Stimulated activated CD8-positive, alpha-beta memory T cell treated with anti-CD3 and anti-CD28 coated beads, Interleukin-7, amount 100 ng/mL, for 1 hour (primary cell): ENCODE results near the gene ROBO1.

Experiments
- DNase-seq, 2 donors: peaks; one replicate each; pipeline ENCODE4 v3.0.0-alpha.2; 2020; ENCODE audit warnings: low read depth in 2 of 2

Gene ROBO1

DNA sequence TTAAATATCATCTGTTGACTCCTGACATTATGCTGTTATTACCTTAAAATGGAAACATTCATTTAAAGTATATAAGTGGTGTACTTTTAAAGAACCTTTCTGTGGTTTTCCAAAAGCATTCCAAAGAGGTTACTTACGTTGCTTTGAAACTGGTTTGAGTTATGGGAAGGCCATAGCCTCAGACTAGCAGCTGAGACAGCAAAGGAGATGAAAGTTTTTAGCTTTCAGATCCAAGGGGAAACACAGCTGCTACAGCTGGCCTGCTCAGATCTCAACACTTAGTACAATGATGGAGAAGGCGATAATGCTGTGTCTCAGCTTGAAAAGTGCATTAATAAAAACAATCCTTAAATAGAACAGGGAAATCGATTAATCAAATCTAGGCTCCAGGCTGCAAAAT lies 921.1 kb downstream of the ROBO1 start:
- no peak for DNase-seq

GRCh38 chr3:78845605-78846004 lies 922.2 kb downstream of the ROBO1 start:
- DNase-seq = no peak

- DNase-seq = no peak
These were observed 923.5 kb downstream of the ROBO1 start for GRCh38 chr3:78844307-78844706.

- no peak for DNase-seq
These were observed 928.1 kb downstream of the ROBO1 start for GRCh38 chr3:78839693-78840092.

DNA sequence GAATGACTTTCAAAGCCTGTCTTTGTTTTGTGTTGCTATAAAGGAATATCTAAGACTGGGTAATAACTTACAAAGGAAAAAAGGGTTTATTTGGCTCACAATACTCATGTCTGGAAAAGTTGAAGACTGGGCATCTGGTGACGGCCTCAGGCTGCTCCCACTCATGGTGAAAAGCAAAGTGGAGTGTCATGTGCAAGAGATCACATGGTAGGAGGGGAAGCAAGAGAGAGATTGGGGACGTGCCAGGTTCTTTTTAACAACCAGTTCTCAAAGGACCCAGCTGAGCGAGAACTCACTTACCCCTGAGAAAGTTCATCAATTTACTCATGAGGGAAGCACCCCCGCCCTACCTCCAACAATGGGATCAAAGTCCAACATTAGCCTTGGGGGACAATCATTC lies 929.4 kb downstream of the ROBO1 start:
- DNase-seq = no peak

GRCh38 chr3:78834910-78835309 lies 932.9 kb downstream of the ROBO1 start:
- DNase-seq = no peak

- no peak for DNase-seq
These were observed 935.0 kb downstream of the ROBO1 start for GRCh38 chr3:78832785-78833204.

DNA sequence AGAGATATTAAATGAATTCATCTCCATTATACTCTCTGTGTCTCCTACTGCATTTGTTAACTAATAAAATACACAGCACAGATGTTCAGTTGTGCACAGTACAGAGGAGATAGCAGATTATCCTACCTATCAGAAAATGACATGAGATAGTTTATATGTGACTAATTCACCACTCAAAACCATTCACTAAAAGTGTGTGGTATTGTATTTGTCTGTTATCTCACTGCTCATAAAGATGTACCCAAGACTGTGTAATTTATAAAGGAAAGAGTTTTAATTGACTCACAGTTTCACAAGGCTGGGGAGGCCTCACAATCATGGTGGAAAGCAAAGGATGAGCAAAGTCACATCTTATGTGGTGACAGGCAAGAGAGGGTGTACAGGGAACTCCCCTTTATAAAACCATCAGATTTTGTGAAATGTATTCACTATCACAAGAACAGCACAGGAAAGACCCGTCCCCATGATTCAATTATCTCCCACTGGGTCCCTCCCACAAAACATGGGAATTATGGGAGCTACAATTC lies 936.3 kb downstream of the ROBO1 start:
- no peak for DNase-seq

DNA sequence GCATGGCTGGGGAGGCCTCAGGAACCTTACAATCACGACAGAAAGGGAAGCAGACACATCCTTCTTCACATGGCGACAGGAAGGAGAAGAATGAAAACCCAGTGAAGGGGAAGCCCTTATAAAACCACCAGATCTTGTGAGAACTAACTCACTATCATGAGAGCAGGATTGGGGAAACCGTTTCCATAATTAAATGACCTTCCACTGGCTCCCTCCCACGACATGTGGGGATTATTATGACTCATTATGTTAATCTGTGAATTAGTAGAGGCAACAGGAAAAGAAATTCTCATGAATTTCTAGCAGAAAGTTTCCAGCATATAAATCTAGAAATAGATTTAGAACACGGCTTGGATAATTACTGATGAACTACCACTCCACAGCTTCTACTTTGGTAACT lies 937.3 kb downstream of the ROBO1 start:
- no peak for DNase-seq

GRCh38 chr3:78827618-78828017 lies 940.2 kb downstream of the ROBO1 start:
- DNase-seq = no peak

DNA sequence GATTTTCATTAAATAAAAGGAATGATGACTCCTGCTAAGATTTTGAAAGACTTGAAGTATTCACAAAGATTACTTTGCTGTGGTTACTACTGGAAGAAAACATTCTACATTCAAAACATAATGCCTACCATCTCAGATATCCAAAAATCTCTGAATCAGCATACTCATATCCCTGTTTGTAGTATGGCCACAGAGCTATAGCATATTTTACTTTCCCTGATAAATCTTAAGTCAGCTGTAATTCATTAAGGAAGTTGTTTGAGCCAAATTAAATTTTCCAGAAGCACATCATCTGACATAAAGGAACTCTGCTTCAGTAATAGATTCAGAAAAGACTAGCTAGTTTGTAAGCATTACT lies 942.0 kb downstream of the ROBO1 start:
- DNase-seq = no peak

DNA sequence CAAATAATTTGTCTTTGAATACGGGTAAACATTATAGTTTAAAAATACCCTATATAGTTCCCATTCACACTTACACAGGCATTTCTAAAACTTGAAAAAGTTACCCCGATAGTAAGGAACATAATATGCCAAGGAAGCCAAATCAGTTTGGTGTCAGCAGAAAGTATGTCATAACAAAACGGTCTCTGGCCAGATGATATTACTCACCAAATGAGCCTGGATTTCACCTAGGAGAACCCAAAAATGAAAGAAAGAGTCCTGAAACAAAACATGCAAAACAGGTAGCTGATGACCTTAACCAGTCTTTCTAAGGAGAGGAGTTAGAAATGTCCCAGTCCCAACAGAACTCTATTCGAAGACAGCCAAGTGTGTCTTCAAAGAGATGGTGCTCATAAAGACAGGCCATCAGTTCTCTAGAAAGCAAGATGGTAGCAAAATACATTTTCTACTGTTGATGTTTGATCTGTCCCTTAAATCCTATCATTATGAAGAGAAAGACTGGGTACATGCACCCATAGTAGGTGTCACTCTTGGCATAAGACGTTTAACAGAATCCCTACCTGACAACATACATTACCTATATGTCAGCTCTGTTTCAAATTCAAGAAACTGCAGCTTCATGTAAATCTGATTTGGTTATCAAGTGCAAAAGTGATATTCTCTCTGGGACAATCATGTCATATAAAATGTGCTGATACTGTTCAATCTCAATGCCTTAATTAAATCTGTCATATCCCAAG lies 942.5 kb downstream of the ROBO1 start:
- no peak for DNase-seq

GRCh38 chr3:78823859-78824258 lies 943.9 kb downstream of the ROBO1 start:
- DNase-seq = no peak

- DNase-seq = no peak
These were observed 944.4 kb downstream of the ROBO1 start for GRCh38 chr3:78823434-78823833.

GRCh38 chr3:78822726-78823125 lies 945.1 kb downstream of the ROBO1 start:
- no peak for DNase-seq

DNA sequence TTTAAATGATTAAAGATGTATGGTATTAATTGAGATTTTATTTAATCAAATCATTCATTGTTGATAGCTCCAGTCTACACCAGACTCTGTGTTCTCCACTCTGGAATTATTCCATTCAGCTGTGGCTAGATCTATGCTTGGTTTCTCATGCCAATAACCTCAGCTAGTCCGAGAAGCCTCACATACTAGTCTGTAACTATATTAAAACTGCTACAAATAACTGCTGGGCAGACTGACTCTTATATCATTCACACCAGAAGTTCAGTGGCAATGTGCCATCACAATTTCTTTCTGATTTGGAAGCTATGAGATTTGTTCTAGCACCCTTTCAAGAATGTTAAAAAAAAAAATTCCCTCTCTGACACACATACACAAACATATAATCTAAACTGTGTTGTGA lies 947.3 kb downstream of the ROBO1 start:
- no peak for DNase-seq

- DNase-seq = no peak
These were observed 949.4 kb downstream of the ROBO1 start for GRCh38 chr3:78818161-78818985.

DNA sequence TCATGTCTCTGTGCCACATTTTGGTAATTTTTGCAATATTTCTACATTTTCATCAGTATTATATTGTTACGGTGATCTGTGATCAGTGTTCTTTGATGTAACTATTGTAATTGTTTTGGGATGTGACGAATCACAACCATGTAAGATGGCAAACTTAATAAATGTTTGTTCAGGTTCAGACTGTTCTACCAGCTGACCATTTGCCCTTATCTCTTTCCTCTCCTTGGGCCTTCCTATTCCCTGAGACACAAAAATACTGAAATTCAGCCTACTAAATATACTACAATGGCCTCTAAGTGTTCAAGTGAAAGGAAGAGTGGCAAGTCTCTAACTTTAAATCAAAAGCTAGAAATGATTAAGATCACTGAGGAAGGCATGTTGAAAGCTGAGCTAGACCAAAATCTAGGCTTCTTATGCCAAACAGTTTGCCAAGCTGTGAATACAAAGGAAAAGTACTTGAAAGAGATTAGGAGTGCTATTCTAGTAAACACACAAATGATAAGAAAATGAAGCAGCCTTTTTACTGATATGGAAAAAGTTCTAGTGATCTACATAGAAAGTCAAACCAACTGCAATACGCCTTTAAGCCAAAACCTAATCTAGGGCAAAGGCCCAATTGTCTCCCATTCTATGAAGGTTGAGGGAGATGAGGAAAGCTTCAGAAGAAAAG lies 952.8 kb downstream of the ROBO1 start:
- no peak for DNase-seq

GRCh38 chr3:78812166-78812565 lies 955.6 kb downstream of the ROBO1 start:
- DNase-seq = no peak

DNA sequence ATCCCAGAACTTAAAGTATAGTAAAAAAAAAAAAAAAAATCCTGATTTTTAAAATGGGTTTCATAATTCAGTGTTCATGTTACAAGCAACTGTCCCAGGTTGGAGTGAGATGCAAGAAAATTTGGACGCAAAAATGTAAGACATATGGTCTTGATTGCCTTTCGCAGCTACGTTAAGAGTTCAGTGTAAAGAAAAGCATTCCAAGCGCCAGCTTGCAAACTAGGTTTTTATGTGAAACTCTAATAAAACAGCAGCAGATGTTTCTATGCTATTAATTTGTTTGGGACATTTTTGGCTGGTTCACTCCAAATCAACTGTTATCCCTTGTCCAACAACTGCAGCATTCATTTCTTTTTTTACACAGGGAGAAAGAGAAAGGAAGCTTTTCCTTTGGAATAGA lies 957.8 kb downstream of the ROBO1 start:
- no peak for DNase-seq

GRCh38 chr3:78804251-78805037 lies 963.4 kb downstream of the ROBO1 start:
- no peak for DNase-seq

DNA sequence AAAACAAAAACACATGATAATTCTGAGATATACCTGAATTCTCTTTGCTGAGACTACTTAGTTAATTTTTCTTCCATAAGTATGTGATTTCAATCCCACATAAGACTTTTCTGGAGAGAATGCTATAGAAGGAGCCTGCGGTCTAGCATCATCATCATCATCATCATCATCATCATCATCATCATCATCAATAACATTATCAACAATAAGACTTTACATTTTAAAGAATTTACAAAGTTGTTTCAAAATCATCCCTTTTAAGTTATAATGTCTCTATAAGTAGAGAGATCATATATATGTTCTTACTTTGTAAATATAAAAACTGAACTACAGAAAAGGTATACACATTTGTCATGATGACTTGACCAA lies 965.3 kb downstream of the ROBO1 start:
- DNase-seq = no peak
